Measurements from ENCODE around the gene KCNMA1.

DNA sequence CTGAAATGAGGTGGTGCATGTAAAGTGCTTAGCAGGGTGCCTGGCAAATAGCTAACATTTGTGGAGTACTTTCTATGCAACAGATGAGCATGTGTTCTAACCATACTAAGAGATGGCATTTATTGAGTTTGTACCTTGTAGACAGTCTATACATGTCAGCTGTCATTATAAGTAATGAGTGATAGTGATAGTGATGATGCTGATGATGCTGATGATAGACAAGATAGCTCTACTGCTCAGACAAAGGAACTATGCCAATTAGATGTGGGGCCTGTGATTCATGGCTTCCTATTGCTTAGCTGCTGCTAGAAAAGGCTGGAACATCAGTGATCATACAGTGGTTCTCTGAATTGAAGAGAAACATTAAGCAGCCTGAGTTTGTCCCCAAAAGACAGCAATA is 585.8 kb downstream of the KCNMA1 start:
- no peak for TF ChIP-seq POLR2A (IDR thresholded peaks at IDR 0.05)
- TF ChIP-seq, protein P1, sequence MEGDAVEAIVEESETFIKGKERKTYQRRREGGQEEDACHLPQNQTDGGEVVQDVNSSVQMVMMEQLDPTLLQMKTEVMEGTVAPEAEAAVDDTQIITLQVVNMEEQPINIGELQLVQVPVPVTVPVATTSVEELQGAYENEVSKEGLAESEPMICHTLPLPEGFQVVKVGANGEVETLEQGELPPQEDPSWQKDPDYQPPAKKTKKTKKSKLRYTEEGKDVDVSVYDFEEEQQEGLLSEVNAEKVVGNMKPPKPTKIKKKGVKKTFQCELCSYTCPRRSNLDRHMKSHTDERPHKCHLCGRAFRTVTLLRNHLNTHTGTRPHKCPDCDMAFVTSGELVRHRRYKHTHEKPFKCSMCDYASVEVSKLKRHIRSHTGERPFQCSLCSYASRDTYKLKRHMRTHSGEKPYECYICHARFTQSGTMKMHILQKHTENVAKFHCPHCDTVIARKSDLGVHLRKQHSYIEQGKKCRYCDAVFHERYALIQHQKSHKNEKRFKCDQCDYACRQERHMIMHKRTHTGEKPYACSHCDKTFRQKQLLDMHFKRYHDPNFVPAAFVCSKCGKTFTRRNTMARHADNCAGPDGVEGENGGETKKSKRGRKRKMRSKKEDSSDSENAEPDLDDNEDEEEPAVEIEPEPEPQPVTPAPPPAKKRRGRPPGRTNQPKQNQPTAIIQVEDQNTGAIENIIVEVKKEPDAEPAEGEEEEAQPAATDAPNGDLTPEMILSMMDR (IDR thresholded peaks at IDR 0.05), result no peak
- no peak for TF ChIP-seq POLR2AphosphoS5 (IDR thresholded peaks at IDR 0.05)
